DOHH2 (cell line): ENCODE data around the gene SBK1.

ENCODE experiments used
- H3F3A ChIP-seq: fragments of 200-600 bp; sonication (generic), shearing (Covaris generic); 2 replicates; pipeline ENCODE4 v1.6.0; 2016; ENCODE audit warnings: antibody characterized with exemption, mild to moderate bottlenecking; ENCODE audit not compliant: control insufficient read depth, insufficient read depth
- H3K27ac ChIP-seq: fragments of 200-600 bp; sonication (generic); 2 replicates; pipeline ENCODE4 v1.5.1; 2014; ENCODE audit warnings: low read depth, mild to moderate bottlenecking, low read length, moderate library complexity
- H3K27me3 ChIP-seq: fragments of 200-600 bp; sonication (generic); 2 replicates; pipeline ENCODE4 v1.6.1; 2014; ENCODE audit warnings: mild to moderate bottlenecking, low read length, mixed read lengths; ENCODE audit not compliant: control insufficient read depth
- H3K36me3 ChIP-seq: fragments of 200-600 bp; sonication (generic); 2 replicates; pipeline ENCODE4 v1.6.1; 2014; ENCODE audit warnings: mild to moderate bottlenecking, low read length, moderate library complexity, mixed read lengths; ENCODE audit not compliant: control insufficient read depth
- H3K4me1 ChIP-seq: fragments of 200-600 bp; sonication (generic); 2 replicates; pipeline ENCODE4 v1.6.1; 2014; ENCODE audit warnings: mild to moderate bottlenecking, low read length, mixed read lengths; ENCODE audit not compliant: control insufficient read depth
- H3K4me2 ChIP-seq: fragments of 200-600 bp; sonication (generic); 2 replicates; pipeline ENCODE4 v1.6.0; 2014; ENCODE audit warnings: mild to moderate bottlenecking, low read length, moderate library complexity
- H3K4me3 ChIP-seq: fragments of 200-600 bp; sonication (generic); 2 replicates; pipeline ENCODE4 v1.5.1; 2014; ENCODE audit warnings: mild to moderate bottlenecking, low read length, mixed read lengths
- H3K79me2 ChIP-seq: fragments of 200-600 bp; sonication (generic); 2 replicates; pipeline ENCODE4 v1.6.1; 2014; ENCODE audit warnings: mild to moderate bottlenecking, low read length, mixed read lengths; ENCODE audit not compliant: control insufficient read depth
- H3K9me2 ChIP-seq: fragments of 200-600 bp; sonication (generic); replicated peaks from 2 replicates; pipeline ENCODE4 v1.6.1; 2014; ENCODE audit warnings: mild to moderate bottlenecking, low read length, mixed read lengths; ENCODE audit not compliant: control insufficient read depth
- H3K9me3 ChIP-seq: fragments of 200-600 bp; sonication (generic); 2 replicates; pipeline ENCODE4 v1.6.1; 2014; ENCODE audit warnings: antibody characterized with exemption, low read length, mixed read lengths; ENCODE audit not compliant: control insufficient read depth, insufficient read depth
- H4K20me1 ChIP-seq: fragments of 200-600 bp; sonication (generic); 2 replicates; pipeline ENCODE4 v1.6.0; 2014; ENCODE audit warnings: low read depth, mild to moderate bottlenecking, antibody characterized with exemption, low read length, moderate library complexity; ENCODE audit not compliant: control insufficient read depth, insufficient read depth
- CTCF ChIP-seq: fragments of 200-600 bp; sonication (generic); IDR thresholded peaks from one replicate; pipeline ENCODE4 v1.5.1; 2014; ENCODE audit warnings: antibody characterized with exemption, mild to moderate bottlenecking, low read depth, low read length; ENCODE audit not compliant: poor library complexity, severe bottlenecking
- EZH2phosphoT487 ChIP-seq: fragments of 200-600 bp; sonication (generic); IDR thresholded peaks from 2 replicates; pipeline ENCODE4 v1.6.1; 2017; ENCODE audit warnings: borderline replicate concordance, mild to moderate bottlenecking, antibody characterized with exemption, low read length, moderate library complexity, mixed read lengths

Gene SBK1

GRCh38 chr16:28261942-28262341 is 30.4 kb upstream of the SBK1 start:
- H3K4me2 ChIP-seq, result no peak overlapping the region
- no peaks in the 10 kb centered on the region for H3K36me3 ChIP-seq
- no peaks in the 10 kb centered on the region for H4K20me1 ChIP-seq
- H3K4me3 ChIP-seq, result no peak overlapping the region
- peaks cover 20% of the 10 kb centered on the region for H3K27me3 ChIP-seq
- TF ChIP-seq EZH2phosphoT487 (no peak), CTCF (no peak)
- H3F3A ChIP-seq, result no peaks in the 10 kb centered on the region
- H3K9me3 ChIP-seq, result no peaks in the 10 kb centered on the region
- H3K9me2 ChIP-seq, result no peaks in the 10 kb centered on the region
- H3K79me2 ChIP-seq, result no peaks in the 10 kb centered on the region
- 0 out of 2 replicates have a peak, but pooled peaks cover 4% of the 10 kb centered on the region for H3K4me1 ChIP-seq
- H3K27ac ChIP-seq, result no peak overlapping the region

- no peaks in the 10 kb centered on the region for H3K79me2 ChIP-seq
- no peaks in the 10 kb centered on the region for H3K9me3 ChIP-seq
- H3K27ac ChIP-seq, result no peak overlapping the region
- peaks cover 20% of the 10 kb centered on the region for H3K27me3 ChIP-seq
- 0 out of 2 replicates have a peak, but pooled peaks cover 4% of the 10 kb centered on the region for H3K4me1 ChIP-seq
- H3K36me3 ChIP-seq, result no peaks in the 10 kb centered on the region
- no peak overlapping the region for H3K4me3 ChIP-seq
- no peak overlapping the region for H3K4me2 ChIP-seq
- H3F3A ChIP-seq, result no peaks in the 10 kb centered on the region
- H3K9me2 ChIP-seq, result no peaks in the 10 kb centered on the region
- no peaks in the 10 kb centered on the region for H4K20me1 ChIP-seq
- TF ChIP-seq EZH2phosphoT487, result no peak
- no peak for TF ChIP-seq CTCF
Measured at GRCh38 chr16:28263305-28263704, 29.0 kb upstream of the SBK1 start.

- Histone ChIP-seq H3K4me3 (no peak overlapping the region), H4K20me1 (no peaks in the 10 kb centered on the region), H3K9me3 (no peaks in the 10 kb centered on the region), H3K4me1 (0 out of 2 replicates have a peak, but pooled peaks cover 4% of the 10 kb centered on the region), H3K9me2 (no peaks in the 10 kb centered on the region), H3K4me2 (no peak overlapping the region), H3K27me3 (peaks cover 20% of the 10 kb centered on the region), H3F3A (no peaks in the 10 kb centered on the region), H3K27ac (no peak overlapping the region), H3K36me3 (no peaks in the 10 kb centered on the region), H3K79me2 (no peaks in the 10 kb centered on the region)
- TF ChIP-seq EZH2phosphoT487 (no peak), CTCF (no peak)
Measured at GRCh38 chr16:28264656-28265055, 27.7 kb upstream of the SBK1 start.

- TF ChIP-seq CTCF (no peak), EZH2phosphoT487 (no peak)
- H3K4me1 ChIP-seq, result 0 out of 2 replicates have a peak, but pooled peaks cover 4% of the 10 kb centered on the region
- H3K36me3 ChIP-seq, result no peaks in the 10 kb centered on the region
- no peaks in the 10 kb centered on the region for H3K9me3 ChIP-seq
- no peak overlapping the region for H3K4me2 ChIP-seq
- H3F3A ChIP-seq, result no peaks in the 10 kb centered on the region
- H3K9me2 ChIP-seq, result no peaks in the 10 kb centered on the region
- no peak overlapping the region for H3K27ac ChIP-seq
- no peaks in the 10 kb centered on the region for H3K79me2 ChIP-seq
- peaks cover 20% of the 10 kb centered on the region for H3K27me3 ChIP-seq
- no peak overlapping the region for H3K4me3 ChIP-seq
- no peaks in the 10 kb centered on the region for H4K20me1 ChIP-seq
Measured at GRCh38 chr16:28265822-28266221, 26.5 kb upstream of the SBK1 start.
